GM21619 (cell line): ENCODE measurements around the gene TNFRSF12A.

Experiments
- ATAC-seq: cut with Tn5 transposase; IDR thresholded peaks from one replicate; pipeline ENCODE4 v1.9.1; 2021; ENCODE audit not compliant: unreplicated experiment

Gene TNFRSF12A

DNA sequence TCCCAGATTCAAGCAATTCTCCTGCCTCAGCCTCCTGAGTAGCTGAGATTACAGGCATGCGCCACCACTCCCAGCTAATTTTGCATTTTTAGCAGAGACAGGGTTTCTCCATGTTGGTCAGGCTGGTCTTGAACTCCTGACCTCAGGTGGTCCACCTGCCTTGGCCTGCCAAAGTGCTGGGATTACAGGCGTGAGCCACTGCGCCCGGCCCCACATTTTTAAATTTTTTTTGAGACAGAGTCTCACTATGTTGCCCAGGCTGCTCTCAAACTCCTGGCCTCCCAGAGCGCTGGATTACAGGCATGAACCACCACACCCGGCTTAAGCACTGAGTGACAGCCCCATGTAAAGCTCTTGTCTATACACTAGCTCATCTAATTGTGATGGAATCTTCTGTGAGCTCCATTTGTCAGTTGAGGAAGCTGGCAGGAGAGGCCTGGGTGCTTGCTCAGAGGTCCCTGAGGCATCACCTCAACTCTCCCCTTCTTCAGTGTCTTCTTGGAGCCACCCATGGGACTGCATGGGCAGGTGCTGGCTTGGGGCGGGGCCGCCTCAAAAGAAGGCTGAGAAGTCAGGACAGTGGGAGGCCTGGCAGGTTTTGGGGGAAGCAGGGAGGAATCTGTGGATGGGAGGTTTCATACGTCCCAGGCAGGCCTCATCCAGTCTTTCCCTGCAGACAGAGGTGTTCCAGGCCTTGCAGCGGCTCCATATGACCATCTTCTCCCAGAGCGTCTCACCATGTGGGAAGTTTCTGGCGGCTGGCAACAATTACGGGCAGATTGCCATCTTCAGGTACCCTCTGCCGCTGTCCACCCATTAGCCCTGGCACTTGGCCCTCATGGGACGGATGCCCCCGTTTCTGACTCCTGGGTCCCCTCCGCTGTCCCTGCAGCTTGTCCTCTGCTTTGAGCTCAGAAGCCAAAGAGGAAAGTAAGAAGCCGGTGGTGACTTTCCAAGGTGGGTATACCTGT is 5.1 kb downstream of the TNFRSF12A start:
- ATAC-seq, result no peak

DNA sequence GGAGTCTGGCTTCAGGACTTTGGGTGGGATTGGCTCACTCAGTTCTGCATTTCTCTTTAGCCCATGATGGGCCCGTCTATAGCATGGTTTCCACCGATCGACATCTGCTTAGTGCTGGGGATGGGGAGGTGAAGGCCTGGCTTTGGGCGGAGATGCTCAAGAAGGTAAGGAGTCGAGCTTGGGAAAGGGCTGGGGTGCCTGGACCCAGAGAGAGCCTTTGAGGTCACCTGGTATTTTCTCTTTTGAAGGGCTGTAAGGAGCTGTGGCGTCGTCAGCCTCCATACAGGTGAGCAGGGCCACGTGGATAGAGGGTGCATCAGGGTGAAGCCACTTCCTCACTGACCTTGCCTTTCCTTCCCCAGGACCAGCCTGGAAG is 5.8 kb downstream of the TNFRSF12A start:
- ATAC-seq, result no peak

DNA sequence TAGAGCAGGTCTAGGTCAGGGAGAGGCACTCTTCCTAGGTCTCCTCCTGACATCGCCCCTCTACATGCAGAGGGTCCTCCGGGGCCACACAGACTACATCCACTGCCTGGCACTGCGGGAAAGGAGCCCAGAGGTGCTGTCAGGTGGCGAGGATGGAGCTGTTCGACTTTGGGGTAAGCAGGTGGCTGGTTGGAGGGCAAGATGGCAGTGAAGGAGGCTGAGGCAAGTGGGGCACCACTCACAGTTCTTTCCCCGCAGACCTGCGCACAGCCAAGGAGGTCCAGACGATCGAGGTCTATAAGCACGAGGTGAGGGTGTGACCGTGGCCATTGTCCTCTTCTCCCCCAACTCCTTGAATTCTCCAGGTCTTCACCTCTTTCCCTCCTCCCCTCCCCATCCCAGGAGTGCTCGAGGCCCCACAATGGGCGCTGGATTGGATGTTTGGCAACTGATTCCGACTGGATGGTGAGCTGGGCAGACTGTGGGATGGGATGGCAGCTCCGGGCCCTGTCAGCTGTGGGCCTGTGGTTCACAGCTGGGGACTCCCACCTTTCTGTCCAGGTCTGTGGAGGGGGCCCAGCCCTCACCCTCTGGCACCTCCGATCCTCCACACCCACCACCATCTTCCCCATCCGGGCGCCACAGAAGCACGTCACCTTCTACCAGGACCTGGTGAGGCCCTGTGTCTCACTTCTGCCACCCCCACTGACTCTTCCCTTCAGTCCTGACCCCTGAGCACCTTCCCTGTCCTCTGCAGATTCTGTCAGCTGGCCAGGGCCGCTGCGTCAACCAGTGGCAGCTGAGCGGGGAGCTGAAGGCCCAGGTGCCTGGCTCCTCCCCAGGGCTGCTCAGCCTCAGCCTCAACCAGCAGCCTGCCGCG is 6.7 kb downstream of the TNFRSF12A start:
- no peak for ATAC-seq

DNA sequence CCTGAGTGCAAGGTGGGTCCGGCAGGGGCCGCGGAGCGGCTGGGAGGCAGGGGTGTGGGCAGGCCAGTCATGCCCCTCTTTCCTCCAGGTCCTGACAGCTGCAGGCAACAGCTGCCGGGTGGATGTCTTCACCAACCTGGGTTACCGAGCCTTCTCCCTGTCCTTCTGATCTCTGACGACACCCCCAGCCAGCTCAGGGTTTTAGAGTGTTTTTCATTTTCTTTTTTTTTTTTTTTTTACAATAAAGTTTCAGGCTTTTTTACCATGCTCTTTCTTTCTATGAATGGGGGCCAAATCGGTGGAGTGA is 7.3 kb downstream of the TNFRSF12A start:
- ATAC-seq, result no peak

DNA sequence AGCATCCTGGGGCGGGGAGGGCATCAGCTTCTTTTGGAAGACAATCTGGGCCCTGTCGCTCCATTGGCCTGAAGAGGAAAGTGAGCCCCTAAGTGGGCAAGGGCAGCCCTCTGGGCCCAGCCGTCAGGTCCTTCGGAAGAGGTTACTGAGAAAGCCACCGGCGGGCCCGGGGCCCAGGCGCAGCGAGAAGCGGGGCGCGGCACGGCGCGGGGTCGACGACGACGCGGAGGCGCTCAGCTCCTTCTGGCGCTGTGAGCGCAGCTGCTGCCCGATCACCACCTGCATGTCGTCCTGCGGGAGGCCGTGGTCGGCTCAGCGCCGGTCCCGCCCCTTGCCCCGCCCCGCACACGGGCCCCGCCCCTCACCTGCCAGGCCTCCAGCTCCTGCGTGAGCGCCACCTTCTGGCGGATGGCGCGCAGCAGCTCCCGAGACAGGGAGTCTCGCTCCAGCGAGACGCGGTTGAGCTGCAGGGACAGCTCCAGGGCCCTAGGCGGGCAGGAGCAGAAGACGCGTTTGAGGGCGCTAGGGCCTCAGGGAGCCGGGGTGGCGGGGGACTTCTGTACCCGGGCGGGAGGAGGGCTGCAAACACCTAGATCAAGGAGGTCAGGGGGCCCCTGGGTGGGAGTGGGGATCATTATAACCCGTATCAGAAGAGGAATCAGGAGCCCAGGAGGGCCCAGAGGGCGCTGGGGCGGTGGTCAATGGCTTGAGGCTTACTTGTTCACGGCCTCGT is 8.0 kb downstream of the TNFRSF12A start:
- ATAC-seq, result no peak

DNA sequence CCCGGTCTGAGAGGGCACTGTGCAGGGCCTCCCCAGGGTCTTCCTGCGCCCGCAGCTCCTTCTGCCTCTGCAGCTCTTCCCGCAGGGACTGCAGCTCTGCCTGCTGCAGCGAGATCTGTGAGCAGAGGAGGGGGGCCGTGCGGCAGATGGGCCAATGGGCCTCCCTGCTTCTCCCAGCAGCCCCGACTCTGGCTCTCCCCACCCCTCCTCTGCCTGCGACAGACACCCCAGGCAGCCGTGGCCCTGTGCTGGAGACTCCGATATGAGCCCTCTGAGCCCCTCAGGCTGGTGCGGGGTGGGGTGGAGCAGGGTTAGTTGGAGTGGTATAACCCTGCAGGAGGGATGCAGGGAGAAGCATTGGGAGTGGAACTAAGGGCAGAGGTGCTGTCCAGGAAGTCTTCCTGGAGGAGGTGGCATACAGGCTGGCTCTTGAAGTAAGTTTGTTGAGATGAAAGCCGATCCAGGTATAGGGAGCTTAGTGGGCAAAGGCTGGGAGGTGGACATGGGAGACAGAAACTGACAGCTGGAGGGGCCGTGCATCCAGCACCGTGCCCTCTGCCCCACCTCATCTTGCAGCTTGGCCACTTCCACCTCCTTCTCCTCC is 8.7 kb downstream of the TNFRSF12A start:
- no peak for ATAC-seq

DNA sequence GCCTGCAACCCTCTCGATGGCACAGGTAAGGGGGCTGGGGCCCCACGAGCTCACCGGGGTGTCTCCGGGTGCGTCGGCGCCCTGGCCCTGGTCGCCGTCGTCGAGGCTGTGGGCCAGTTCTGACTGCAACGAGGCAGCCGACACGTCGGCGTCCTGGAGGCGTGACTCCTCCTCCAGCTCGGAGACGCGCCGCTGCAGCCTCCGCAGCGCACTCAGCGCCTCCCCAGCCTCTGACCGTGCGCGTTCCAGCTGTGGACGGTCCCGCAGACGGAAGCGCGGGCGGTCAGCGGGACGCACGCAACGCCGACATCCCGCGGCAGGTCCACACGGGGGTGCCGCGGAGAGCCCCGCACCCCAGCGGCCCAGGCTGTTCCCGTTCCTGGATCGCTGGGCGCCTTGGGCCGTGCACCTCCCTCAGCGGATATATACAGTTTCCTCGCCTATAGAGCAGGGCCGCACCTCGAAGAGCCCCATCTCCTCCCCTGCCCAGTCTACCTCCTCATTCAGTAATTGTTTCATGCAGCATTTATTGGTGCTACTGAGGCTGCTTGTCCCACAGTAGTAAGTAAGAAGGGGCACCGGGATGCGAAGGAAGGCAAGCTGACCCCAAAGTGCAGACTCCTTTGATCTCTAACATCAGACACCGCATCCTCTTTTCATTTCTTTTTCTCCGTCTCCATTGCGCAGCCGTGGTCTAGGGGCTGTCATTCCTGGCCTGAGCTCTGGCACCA is 9.5 kb downstream of the TNFRSF12A start:
- ATAC-seq, result no peak

DNA sequence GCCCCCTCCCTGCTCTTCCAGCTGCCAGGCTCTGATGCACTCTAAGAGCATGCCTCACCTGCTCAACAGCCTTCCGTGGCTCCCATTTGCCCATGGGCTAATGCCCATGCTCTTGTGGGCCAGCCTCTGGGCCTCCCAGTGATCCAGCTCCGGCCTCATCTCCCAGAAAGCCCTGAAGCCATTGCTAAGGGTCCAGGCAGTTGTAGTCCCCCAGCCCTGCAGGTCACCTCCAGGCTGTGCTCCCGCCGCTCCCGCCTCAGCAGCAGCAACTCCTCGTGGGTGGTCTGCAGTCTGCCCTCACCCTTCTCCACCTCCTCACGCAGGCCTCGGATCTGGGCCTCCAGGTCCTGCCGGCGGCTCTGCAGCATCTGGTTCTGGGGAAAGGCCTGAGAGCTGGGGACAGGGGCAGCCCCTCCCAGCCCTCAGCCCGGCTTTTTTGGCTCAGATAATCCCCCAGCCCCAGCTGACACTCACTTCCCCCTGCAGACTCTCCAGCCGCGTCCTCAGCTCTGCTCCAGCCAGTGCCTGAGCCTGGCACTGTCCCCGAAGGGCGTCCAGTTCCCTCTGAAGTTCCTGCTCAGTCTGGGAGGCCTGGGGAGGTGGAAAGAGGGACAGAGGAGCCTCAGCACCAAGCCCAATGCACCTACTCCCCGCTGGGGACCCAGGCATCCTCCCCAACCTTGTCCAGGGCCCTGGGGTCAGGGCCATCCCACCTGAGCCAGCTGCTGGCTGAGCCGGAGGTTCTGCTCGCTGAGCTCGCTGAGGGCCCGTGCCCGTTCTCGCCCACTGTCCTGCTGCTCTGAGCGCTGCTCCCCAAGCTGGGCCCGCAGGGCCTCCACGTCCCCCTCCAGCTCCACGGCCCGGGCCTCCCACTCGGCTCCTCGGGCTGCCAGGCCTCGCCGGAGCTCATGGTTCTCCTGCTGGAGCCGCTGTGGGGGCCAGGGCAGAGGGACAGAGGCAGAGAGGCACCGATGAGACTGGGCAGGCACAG is 10.3 kb downstream of the TNFRSF12A start:
- ATAC-seq, result no peak

DNA sequence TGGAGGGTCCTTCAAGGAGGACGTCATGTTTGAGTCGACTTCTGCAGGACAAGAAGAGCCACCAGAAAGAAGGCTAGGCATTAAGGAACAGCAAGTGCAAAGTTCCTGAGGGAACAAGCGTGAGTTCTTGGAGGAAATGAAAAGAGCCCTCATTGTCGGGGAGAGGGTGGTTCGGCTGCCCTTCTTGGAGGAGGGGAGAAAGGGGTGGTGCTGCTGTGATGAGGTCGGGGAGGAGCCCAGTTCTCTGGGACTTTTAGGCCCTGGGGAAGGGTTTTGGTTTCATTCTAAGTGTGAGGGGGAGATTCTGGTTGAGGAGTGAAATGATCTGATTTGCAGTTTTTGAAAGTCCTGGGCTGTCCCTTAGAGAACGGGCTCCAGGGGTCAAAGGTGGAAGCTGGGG is 12.5 kb downstream of the TNFRSF12A start:
- no peak for ATAC-seq

DNA sequence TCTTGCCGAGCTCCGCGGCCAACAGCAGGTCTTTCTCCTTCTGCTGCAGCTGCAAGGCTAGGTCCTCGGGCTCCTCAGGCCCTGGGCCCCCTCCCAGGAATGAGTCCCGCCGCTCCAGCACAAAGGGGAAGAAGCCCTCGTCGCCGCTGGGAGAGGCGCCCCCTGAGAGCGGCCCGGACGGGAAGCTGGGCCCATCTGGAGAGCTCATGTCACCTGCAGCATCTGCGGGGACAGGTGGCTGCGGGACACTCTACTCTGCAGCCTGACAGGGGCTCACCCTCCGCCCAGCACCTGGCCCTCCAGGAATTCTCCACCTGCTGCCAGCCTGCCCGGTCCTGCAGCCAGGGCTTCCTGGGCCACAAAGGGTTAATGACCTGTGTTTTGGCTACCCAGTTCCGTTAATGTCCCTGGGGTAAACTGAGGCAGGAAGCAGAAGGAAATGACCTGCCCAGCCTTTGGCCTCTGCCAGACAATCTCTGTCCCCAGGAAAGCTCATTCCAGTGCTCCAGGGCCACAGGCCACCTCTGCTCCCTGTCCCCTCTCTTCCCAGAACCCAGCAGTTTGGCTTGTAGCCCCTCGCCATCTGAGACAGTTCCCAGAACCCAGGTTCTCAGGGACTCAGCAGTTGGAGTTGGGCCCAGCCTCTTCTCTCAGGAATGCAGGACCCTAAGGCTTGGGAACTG is 15.3 kb downstream of the TNFRSF12A start:
- ATAC-seq, result no peak

DNA sequence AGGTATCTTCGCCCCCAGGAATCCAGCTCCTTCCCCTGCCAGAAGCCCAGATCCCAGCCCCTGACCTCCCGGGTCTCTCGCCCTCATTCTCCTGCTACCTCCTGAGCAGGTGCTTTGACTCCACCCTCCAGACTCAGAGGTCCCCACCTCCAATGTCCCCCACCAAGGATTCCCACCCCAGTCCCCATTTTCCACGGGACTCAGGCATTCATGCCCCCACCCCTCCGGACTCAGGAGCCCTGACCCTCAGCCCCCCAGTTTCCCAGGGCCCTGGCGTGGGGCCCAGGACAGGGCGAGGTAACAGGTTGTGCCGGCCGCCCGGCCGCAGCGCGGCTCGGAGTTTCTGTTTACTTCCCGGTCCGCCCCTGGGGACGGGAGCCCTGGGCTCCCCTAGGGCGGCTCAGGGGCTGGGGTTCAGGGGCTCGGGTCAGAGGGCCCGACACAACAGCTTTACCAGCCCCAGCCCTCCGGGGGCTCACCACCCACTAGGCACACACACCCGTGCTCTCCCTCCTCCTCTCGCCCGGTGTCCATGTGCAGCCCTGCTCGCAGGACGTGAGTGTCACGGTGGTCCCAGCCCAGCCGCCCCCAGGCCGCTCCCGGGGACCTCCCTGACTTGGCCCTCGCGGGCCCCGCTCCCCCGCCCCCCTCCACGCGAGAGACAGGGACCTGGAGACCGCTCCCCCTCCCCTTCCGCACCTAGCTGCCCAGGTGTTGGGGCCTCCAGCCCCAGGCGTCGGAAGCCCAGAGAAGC is 16.0 kb downstream of the TNFRSF12A start:
- ATAC-seq, result no peak

DNA sequence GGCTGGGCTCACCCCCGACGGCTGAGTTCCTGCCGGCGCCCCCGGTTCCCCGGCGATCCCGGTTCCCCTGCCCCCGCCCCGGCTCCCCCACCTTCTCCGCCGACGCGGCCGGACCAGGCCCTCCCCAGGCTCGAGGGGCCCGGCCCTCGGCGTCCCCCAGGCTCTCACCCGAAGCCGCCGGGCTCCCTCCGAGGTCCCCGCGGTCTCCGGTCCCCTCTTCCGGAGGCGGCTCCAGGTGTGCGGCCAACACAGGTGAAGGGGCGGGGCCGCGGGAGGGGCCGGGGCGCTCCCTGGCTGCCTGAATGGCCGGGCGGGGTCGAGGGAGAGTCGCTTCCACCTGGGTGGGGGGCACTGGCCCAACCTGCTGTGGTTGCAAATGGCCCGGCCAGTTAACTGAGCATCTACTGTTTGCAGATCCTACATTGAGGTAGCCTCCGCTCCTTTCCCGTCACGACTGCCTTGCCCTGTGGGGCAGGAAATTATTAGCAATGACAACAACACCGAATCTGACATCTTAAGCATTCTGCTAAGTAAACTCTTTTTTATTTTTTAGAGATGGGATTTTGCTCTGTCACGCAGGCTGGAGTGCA is 16.7 kb downstream of the TNFRSF12A start, which contains the start of gene BICDL2:
BICDL2 (minus strand) TSS at position 219 of the 590 bp plus-strand sequence. CDS start 1,448 bp downstream, outside the sequence.
- no peak for ATAC-seq

DNA sequence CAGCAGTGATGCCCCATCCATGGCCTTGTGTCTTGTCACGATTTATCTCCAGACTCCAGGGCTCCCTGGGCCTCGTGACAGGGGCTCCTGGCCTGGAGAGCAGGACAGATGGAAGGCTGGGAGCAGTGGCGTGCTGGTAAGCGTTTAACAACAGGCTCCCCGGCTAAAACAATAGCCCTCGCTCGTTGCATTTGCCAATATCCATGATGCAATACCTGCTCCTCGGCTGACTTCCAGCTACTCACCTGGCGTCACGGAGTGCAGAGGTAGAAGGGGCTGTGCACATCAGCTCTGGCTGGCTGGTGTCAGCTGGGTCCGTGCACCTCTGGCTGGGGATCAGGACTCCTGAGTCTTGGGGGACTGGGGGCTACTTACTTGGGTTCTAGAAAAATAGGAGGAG is 18.1 kb downstream of the TNFRSF12A start:
- ATAC-seq, result no peak

DNA sequence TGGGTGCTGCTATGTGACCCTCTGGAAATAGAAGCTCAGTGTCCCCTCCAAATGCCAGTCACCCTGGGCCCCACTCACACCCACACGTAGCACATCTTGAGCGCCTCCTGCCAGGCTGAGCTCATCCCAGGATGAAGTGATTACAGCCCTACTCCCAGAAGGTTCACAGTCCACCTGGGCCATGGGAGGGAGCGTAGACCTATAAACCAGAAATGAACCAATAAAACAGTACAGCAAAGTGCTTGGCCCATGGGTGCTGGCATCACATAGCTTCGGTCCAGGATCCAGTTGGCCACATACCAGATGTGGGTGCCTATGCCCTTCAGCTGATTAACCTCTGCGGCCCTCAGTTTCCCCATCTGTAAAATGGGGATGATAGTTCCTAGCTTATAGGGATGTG is 18.7 kb downstream of the TNFRSF12A start:
- ATAC-seq, result no peak

DNA sequence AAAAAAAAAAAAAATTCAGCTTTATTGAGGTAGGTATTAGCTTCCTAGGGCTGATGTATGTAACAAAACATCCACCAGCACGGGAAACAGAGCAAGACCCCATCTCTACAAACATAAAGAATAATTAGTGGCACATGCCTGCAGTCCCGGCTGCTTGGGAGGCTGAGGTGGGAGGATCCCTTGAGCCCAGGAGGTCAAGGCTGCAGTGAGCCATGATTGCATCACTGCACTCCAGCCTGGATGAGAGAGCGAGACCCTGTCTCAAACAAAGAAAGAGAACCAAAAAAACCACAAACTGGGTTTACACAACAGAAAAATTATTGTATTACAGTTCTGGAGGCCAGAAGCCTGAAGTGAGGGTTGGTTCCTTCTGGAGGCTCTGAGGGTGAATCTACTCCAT is 22.2 kb downstream of the TNFRSF12A start:
- no peak for ATAC-seq

DNA sequence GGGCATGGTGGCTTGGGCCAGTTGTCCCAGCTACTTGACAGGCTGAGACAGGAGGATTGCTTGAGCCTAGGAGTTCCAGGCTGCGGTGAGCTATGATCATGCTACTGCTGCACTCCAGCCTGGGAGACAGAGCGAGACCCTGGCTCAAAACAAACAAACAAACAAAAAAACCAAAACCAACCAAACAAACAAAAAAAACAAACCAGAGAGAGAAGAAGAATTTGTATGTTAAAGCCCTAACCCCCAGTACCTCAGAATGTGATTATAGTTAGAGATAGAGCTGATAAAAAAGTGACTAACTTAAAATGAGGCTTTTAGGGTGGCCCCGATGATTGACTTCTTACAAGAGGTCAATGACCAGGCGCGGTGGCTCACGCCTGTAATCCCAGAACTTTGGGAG is 24.5 kb downstream of the TNFRSF12A start:
- ATAC-seq, result no peak
